Cortex of kidney (tissue), 1 donor: Measurements from ENCODE around the gene CNNM2.
"Not testable (repeated sequence)": the region's sequence is repeated elsewhere in the genome, so short reads cannot be mapped to it uniquely, and the experiment has no call there.

Experiments
- DNase-seq: peaks from one replicate; lab custom pipeline; 2025; lab: John Stamatoyannopoulos, UW

CNNM2 gene

DNA sequence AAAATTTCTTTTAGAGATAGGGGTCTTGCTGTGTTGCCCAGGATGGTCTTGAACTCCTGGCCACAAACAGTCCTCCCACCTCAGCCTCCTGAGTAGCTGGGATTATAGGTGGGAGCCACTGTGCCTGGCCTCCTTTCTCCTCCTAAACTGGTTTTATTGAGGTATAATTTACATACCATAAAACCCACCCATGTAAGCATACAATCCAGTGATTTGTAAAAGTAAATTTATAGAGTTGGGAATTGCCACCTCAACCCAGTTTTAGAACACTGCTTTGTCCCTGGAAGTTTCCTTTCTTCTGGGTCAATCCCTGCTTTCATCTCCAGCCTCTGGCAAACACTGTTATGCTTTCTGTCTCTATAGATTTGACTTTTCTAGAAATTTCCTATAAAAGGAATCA, 49.0 kb downstream of the CNNM2 start:
- DNase-seq: no peak

DNA sequence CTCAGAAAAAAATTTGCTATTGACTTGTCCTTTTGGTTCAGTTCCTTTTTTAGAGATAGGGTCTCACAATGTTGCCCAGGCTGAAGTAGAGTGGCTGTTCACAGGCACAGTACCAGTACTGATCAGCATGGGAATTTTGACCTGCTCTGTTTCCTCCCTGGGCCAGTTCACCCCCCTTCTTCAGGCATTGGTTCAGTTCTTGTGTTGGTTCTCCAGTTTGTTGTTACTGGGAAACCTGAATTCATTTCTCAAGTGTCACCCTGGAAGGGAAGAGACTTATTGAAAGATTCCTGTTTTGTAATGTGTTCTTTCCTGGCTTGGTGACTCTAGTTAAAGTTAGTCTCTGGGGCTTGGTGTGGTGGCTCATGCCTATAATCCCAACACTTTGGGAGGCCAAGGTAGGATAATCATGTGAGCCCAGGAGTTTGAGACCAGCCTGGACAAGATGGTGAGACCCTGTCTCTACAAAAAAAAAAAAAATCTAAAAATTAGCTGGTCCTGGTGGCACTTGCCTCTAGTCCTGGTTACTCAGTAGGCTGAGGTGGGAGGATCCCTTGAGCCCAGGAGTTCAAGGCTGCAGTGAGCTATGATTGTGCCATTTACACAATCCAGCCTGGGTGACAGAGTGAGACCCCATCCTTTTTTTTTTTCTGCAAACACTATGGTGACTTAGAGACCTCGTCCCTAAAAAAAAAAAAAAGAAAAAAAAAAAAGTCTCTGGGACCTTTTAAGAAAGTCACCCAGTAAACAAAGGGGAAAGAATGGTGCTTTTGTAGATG, 52.7 kb downstream of the CNNM2 start:
- no peak for DNase-seq

DNA sequence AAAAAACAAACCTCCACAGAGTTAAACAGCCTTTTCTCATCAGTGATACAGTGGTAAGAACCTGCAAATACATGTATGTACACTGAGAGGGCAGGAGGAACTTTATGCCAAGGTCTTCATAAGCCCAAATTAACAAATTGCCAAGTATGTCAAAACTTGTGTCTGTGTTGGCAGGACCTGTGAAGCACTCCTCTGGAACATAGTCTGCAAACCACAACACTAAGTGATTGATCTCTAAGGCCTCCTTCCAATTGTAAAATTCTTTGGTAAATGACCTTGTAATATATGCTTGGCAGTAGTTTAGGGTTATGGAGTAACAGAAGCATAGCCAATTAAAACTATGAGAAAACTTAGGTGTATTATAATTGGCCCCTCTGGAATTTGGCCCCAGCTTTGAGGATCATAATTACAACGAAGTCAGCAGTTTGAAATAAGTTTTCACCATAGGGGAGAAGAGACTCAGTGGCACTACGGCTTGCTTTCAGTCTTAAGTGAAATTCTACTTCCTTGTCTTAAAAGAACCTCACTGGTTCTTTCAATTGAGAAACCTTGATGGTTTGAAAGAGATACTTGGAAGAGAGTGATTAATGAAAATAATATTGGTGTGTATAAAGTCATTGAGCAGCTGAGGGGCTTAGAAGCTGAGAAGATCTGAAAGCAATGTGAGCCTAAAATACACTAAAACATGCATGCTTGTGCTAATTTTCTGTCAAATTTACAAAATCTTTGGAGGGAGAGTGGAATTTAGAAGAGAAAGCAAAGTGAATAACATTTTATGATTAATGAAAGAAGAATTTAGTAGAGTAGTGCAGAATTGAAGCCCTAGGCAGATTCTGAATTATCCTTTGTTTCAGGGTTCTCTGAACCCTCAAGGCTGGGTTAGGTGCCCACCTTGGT, 57.6 kb downstream of the CNNM2 start:
- DNase-seq: no peak

GRCh38 chr10:102976380-102976726, 58.3 kb downstream of the CNNM2 start:
- DNase-seq: not testable (repeated sequence)

- DNase-seq: no peak
These were observed 64.2 kb downstream of the CNNM2 start for GRCh38 chr10:102982296-102982695.

- DNase-seq: no peak
These were observed 66.0 kb downstream of the CNNM2 start for GRCh38 chr10:102984086-102984485.

GRCh38 chr10:102985811-102986210, 67.7 kb downstream of the CNNM2 start:
- DNase-seq: no peak

GRCh38 chr10:102988404-102989314, 70.6 kb downstream of the CNNM2 start:
- DNase-seq: no peak

DNA sequence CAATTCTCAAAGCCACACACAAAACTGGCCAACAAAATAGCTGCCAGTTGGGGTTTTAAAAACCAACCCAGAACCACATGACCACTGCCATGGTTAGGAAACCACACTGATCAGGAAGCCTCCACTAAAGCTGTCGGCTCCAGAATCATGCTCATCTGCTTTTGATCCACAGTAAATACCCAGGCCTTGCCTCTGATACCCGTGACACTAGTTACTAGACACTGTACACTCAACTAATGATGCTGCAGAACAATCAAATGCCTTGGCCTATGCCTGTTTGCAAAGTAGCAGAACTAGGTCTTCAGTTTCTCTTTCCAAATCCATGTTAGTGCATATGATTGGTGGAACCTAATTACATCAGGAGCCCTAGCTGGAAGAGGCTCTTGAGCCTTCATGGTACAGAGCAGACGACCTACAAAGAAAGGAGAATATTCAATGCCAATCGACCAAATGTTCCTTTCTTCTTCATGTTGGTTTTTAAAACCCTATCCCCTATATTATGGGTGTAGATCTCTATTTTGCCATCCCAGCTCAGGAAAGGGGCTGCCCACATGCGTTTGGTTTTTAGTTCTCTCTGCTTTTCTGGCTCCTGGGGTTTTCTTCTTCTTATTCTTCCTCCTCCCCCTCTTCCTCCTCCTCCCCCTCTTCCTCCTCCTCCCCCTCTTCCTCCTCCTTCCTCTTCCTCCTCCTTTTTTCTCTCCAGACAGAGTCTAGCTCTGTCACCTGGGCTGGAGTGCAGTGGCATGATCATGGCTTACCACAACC, 76.6 kb downstream of the CNNM2 start:
- DNase-seq: no peak

DNA sequence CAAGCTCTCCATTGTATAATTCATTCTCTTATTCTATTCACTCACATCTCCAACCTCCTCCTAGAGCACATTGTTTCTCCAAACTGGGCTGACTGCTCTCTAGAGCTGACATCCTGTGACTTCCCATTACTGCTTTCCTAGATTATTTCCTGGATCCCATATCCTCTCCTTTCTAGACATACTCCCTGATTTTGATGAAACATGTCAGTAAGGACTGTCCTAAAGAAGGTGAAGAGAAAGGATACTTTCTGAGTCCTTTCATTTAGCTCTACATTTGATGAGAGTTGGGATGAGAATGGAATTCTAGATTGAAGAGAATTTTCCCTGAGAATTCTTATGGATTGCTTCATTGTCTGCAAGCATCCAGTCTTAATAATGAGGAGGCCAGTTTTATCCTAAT, 78.8 kb downstream of the CNNM2 start:
- DNase-seq: no peak

- DNase-seq: no peak
These were observed 79.9 kb downstream of the CNNM2 start for GRCh38 chr10:102997998-102998397.

DNA sequence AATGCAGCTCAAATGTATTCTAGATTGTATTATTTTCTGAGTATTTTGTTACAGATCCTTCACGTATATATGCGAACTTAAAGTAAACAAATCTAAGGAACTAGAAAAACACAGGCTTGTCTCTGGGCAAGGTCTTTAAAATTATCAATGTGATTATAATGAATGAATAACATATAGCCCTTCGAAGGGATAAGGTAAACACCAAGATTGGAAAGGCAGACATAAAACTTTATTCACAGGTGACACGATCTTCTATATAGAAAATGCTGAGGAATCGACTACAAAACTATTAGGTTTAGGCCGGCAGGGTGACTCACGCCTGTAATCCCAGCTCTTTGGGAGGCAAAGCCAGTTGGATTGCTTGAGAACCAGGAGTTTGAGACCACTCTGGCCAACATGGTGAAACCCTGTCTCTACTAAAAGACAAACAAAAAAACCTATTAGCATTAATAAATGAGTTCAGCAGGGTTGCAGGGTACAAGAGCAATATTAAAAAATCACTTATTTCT, 80.4 kb downstream of the CNNM2 start:
- DNase-seq: no peak

DNA sequence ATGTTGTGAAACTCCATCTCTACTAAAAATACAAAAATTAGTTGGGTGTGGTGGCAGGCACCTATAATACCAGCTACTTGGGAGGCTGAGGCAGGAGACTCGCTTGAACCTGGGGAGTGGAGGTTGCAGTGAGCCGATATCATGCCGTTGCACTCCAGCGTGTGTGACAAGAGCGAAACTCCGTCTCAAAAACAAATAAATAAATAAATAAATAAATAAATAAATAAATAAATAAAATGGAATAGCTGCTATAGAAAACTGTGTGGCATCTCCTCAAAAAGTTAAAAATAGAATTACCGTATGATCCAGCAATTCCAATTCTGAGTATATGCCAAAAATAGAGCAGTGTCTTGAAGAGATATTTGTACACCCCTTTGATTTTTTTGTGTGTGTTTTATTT, 82.0 kb downstream of the CNNM2 start:
- not testable (repeated sequence) for DNase-seq

GRCh38 chr10:103007017-103007416, 88.9 kb downstream of the CNNM2 start:
- no peak for DNase-seq

DNA sequence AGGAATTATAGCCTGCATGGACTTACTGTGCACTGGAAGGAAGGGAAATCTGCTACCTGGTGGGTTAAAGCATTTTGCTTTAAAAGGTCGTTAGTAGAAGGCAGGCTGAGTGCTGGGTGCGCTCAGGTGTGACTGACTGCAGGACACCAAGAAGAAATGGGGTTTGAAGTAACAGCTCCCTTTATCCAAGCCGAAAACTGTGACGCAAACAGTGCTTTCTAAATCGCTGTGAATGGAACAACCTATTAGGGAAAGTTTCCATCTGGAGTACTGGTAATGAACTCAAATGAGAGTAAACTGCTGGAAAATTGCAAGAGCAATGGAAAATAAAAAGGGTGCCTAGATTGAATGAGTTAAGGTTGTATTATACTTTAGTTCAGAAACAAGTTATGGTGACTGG, 95.3 kb downstream of the CNNM2 start:
- no peak for DNase-seq

DNA sequence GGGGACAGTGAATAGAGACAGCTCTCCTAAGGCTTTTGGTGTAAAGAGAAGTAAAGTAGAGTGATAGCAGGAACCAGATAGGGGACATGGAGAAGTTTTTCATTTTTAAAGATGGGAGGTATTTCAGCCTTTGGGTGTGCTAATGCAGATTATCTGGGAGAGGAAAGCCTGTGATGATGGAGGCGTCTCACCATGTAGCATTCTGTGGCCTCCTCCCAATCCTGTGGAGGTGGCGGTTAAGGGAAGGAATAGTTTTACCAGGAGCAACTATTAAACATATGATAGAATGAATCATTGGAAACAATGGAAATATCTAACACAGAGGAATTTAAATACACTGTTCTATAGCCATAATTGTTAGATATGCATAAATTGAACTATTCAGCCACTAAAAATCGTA, 101.3 kb downstream of the CNNM2 start:
- DNase-seq: no peak

DNA sequence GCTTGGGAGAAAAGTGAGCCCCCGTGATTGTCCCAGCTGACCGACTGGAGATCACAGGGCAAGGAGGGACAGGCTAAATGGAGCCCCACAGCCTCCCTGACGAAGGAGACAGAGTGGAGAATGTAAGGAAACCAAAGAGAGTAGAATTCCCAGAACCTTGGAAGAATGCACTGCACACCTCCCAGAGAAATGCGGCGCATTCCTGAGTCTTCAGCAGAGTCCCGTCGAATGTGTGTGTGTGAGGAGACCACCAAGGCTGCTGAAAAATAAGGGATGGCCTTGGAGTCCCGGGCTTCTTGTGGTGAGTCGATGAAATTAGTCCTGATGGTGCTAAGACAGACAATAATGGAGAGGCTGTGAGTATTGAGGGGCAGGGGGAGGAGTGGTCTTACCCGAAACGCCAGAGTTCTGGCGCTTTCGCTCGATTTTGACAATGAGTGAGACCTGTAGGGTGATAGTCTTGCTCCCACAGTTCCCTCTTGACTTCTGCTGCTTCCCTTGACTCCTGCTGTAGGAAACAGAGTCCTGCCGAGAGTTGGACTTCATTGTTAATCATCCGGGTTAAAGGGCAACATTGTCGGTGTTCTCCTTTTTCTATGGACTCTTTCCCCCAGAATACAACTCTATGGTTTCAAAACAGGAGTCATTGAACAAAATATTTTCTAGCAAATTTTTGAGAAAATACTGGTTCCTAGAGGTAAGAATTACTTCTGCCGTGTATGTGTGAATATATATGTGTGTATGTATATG, 103.2 kb downstream of the CNNM2 start:
- DNase-seq: no peak

DNA sequence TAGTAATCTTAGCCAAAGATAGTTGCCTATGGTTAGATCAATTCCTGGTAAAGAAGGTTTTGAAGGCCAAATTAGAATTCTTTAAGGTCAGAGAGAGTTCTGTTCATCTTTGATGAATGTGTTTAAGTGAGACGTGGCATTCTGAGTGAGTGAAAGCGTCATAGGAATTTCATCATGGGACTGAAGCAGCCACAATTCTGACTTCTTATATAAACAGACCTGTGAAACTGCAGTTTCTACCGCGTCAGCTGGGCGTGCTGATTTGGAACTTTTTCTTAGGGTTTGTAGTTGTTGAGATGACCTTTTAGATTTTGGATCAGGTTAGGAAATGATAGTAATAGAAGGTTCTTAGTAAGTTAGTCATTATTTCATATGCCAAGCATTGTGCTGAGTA, 103.8 kb downstream of the CNNM2 start:
- DNase-seq: no peak

DNA sequence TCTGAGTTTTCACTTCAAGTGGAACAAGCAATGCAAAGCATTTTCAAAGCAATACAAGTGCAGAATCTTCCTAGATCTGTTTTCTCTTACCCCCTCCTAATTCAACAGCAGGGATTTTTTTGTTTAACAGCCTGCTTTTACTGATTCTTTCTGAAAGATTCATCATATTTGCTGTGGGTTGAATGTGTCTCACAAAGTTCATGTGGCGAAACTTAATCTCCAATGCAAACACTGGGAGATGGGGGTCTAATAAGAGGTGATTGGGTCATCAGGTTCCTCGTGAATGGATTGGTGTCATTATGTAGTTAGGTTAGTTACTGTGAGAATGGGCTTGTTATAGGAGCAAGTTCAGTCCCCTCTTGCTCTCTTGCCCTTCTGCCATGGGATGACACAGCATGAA, 107.6 kb downstream of the CNNM2 start:
- DNase-seq: no peak

DNA sequence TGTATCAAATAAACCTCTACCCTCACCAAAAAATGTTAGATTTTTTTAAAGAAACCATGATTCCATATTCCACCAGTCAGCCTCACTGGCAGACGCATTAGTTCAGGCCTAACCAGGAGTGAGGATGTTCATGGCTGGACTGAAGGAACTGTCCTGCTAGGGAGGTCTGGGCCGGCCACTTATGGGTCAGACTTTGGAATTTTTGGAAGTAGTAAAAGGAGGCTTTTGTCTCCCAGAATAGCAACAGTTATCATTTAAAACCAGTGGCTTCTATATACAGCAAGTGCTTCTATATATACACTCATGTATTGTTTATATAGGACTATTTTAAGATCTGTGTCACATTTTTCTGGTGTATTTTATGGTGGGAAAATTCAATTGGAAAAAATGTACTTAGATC, 120.5 kb downstream of the CNNM2 start:
- no peak for DNase-seq

- no peak for DNase-seq
These were observed 122.3 kb downstream of the CNNM2 start for GRCh38 chr10:103040418-103040817.
